GM18907 (cell line): ENCODE data around the gene KRTAP23-1.

Source experiments
- ATAC-seq: cut with Tn5 transposase; IDR thresholded peaks from one replicate; pipeline ENCODE4 v1.9.1; 2021; ENCODE audit warnings: mild to moderate bottlenecking, moderate library complexity; ENCODE audit not compliant: unreplicated experiment

Gene KRTAP23-1

DNA sequence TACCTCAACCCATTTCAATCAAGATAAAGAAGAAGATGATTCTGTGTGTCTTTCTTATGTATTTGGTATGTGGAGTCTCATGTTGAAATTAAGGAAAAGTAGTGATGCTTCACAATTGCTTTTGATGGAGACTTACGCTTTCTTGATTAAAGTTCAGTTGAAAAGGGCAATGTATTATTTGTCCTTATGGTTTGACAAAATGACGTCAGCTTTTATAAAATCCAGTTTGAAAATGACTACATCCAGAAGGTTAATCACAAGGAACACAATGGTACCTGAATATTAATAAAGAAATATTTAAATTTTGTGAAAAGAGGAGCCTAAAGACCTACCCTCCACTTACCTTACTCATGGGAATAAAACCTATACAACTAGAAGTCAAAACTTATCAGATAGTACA lies 32.7 kb downstream of the KRTAP23-1 start:
- ATAC-seq, result no peak

DNA sequence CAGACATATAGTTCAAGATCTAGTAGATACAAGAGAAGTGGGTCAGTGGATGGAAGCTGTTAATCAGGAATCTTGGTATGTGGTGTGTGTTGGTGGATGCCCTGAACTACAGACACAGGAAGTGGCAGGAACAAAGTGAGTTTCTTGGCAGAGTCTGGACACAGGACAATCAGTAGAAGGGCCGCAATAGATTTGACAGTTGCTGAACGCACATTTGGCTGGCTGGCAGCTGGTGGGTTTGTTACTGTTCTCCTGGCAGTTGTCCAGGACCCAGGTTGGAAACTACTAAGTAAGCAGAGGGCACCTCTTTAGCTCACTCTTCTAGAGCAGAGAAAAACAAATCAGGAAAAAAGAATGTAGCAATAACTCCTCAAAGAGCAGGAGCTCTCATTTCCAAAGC lies 41.5 kb downstream of the KRTAP23-1 start:
- ATAC-seq, result no peak

DNA sequence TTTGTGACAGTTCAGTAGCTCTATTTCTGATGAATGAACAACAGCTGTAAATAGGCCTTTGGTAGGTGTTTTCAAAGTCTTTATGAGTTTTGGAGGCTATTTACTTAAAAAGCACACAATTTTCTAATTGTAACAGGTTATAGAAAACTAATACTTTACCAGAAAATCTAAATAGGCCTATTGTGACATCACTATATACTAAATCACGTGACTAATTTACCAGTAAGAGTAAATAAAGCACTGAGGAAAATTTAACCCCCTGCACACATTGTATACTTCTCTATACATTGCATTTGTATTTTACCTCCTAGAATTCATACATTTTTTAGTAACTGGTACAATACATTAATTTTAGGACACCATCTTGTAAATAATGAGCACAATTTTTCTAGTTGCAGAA lies 43.3 kb downstream of the KRTAP23-1 start:
- ATAC-seq, result no peak
